CD4-positive, alpha-beta T cell treated with Interleukin-17A for 4 hours (primary cell): ENCODE measurements around the gene C14orf180.

Experiments
- DNase-seq: peaks from one replicate; pipeline ENCODE4 v3.0.0-alpha.2; 2020; ENCODE audit warnings: mixed read lengths

The C14orf180 gene

DNA sequence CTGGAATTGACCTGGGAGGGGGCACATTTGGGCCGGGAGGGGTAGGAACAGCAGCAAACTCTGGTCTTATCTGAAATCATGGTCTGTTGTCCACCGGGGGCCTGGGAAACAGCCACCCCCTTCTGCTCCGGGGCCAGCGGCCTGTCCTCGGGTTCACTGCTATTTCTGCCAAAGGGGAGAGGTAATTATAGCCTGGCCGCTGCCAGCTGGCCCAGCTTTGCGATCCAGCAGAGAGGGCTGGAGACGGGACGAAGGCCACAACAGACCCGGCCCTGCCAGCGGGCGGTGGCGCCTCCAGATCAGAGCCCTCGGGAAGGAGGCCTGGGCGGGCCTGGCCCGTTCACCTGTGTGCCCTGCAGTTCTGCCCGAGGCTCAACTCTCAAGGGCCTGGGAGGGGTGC, at the start of gene C14orf180:
TSS of gene C14orf180 (plus strand) at position 258 of the 400 bp plus-strand sequence. CDS start 6,667 bp downstream, outside the sequence.
- no peak for DNase-seq

DNA sequence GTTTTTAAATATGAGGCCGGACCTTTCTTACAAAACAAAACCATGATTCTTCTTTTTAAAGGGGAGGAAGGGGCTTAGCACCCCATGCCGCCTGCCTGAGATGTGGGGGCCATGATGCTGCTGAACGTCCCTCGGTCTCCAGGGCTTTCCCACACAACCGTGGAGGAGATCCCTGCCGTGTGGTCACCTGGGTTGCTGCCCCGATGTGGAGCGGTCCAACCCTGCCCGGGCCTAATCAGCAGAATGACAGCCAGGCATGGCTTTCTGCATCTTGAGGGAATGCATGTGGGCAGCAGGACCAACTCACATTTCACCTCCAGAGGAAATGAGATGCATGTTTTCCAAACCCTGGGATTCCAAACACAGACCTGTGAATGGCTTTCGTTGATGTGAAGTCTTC, 48.9 kb upstream of the C14orf180 start:
- DNase-seq = no peak

DNA sequence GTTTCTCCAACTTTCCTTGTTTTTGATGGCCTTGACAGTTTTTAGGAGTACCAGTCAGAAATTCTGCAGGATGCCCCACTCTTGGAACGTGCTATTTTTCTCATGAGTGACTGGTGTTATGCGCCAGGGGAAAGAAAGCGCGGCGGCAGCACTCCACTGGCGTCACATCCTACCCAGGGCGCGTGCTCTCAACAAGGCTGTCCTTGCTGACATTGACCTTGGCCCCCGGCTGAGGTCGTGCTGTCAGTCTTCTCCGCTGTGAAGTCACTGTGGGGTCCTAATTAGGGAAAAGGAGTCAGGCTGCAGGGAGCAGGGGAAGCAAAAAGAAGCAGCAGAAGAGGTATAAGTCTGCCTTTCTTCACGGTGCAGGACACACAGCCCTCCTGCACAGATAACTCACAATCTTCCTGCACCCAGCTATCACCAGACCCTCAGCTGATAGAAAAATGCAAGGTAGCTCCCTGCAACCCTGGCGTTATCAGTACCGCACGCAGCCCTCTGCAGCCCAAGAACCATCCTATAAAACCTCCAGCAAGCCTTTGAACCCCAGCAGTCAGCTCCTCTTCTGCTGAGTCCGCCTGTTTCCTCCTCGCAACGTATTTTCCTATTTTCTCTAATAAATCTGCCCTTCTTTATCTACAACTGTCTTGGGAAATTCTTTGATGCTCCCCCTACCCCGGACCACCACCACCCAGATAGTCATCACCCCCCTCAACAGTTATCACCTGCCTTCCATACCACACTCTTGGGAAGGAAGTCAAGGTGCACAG, 48.0 kb upstream of the C14orf180 start:
- DNase-seq = no peak

DNA sequence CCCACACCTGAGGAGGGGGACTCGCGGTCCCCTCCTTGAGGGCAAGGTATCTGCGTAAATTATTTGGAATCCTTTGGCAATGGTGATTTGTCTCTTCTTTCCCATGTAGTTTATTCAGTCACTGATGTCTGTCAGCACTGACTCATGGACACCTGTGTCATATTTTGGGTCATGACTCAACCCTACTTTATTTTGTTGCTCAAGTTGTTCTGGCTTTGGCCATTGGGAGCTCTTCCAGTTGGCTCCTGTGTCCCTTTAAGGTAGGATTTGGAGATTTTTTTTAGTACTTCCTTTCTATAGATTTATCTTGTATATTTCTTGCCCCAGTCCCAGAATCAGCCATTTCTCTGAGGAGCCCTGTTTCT, 47.4 kb upstream of the C14orf180 start:
- DNase-seq = no peak

DNA sequence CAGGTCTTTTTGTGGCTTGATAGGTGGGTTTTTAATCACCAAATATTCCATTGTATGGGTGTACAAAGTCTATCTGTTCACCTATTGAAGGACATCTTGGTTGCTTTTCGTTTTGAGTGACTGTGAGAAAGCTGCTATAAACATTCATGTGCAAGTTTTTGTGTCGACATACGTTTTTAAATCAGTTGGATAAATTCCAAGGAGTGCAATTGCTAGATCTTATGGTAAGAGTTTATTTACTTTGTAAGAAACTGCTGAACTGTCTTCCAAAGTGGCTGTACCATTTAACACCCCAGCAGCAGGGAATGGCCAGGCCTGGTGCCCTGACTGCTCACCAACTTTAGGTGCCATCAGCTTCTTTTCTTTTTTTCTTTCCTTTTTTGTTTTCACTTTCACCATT, 45.5 kb upstream of the C14orf180 start:
- DNase-seq = no peak

DNA sequence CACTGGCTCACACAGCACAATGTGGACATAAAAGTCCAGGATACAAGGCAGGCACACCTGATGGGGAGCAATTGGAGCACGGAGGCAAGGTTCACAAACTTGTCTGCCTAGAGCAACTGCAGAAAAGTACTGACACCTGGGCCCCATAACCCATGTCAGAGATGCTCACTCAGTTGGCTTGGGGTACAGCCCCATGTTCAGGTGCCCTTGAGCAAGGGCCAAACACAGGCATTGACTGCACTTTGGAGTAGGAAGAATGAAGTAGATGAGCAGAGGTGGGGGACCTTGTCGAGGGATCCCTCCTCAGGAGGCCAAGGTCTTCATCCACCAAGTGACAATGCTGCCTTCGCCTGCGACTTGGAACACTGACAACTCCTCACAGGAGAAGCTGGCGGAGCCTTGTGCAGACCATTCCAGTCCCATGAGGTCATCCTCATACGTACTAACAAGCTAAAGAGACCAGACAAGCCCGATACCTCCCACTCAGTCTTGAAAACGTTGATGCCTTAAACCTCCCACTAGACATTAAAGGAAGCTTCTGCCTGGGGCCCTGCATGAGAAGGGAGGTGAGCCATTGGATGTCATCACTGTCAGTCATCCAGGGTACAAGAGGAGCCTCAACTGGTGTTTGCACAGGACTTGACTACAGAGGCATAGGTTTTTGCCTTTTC, 42.5 kb upstream of the C14orf180 start:
- DNase-seq = no peak

DNA sequence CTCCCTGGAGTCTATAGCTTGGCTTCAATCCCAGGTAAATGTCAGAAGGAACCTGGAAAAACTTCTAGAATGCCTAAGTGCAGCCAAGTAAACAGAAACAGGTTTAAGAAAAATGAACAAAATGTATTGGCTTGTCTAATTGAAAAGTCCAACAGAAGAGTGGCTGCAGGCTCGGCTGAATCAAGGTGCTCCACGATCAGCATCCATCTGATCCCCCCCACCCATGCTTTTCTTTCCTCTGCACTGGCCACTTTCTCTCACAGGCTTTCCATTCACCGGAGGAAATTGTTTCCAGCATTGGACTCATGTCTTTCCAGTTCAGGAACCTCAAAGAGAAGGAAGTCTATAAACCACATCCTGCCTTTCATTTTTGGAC, 42.0 kb upstream of the C14orf180 start:
- no peak for DNase-seq

DNA sequence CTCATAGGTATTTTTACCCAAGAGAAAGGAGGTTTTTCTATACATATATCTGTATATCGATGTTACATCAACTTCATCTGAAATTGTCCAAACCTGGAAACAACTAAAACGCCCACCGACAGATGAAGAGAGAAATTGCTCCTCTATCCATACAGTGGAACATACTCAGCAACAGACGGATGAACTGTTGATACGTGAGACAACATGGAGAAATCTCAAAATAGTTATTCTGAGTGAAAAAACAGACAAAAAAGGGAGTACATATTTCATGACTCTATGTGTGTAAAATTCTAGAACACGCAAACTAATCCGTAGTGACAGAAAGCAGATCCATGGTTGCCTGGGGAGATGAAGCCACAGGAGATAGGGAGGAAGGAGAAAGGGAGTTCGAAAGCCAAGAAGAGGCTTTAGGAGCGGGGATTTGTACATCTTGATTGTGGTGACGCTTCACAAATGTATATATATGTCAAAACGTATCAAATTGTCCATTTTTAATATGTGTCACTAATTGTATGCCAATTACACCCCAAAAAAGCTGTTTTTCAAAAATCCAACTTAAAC, 37.6 kb upstream of the C14orf180 start:
- no peak for DNase-seq

DNA sequence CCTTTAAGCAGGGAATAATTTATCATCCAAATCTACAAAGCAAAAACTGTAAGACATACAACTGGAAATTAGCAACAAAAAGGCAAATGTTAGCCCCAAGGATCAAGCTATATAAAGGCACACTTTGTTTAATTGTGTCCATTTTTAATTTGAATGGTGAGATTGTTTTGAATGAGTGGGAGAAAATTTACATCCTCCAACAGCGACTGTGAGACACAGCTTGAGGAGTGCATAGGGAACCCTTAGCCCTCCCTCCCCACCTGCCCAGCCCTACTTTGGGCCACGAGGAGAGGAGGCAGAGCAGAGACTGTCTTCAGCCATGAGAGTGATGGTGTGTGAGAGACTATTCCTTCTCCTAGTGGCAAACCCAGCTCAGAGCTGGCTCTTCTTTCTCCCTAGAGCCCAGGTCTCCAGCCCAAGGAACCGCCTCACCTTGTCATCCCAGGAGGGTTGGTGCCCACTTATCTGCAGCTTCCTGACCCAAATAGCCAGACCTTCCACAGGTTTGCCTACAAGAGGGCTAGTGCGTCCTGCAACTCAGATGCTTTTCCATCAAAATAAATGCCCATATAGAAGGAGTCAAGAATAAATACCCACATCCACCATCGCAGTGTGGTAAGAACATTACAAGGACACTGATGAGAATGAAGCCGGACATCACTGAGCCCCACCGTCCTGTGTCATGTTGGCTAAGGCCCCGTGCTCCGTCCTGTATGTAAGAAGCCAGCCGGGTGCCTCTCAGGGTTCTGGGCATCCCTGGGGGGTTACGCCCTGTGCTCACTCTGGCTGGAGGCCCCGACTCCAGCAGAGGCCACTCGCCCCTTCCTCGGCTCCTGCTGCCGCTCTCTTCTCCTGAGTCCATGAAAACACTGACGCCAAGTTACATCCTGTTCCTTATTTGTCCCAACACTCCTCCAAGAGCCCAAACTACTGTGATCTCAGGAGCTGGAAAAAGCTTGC, 36.4 kb upstream of the C14orf180 start:
- no peak for DNase-seq

DNA sequence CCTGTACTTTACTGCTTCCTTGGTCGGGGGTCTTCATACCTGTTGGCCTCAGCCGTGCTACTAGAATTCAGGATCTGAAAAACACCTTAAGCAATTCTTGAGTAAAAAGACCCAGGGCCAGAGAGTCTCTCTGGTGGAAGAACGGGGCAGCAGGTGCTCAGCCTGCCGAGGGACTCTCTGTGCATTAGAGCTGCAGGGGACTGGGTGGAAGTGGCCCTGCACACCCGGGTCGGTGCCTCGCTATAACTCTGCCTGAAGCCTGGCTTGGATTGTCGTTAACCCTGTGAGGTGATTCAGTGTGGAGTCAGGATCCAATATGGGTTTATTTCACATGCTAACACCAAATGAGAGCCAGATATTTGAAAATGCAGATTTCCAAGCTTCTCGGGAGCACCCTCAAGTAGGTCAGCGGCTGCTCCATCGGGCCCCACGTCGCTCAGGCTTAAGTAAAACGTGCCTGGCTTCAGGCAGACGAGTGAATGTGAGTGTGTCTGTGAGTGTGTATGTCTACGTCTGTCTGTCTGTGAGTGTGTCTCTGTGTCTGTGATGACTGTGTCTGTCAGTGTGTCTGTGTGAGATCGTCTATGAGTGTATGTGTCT, 35.1 kb upstream of the C14orf180 start:
- DNase-seq = no peak

DNA sequence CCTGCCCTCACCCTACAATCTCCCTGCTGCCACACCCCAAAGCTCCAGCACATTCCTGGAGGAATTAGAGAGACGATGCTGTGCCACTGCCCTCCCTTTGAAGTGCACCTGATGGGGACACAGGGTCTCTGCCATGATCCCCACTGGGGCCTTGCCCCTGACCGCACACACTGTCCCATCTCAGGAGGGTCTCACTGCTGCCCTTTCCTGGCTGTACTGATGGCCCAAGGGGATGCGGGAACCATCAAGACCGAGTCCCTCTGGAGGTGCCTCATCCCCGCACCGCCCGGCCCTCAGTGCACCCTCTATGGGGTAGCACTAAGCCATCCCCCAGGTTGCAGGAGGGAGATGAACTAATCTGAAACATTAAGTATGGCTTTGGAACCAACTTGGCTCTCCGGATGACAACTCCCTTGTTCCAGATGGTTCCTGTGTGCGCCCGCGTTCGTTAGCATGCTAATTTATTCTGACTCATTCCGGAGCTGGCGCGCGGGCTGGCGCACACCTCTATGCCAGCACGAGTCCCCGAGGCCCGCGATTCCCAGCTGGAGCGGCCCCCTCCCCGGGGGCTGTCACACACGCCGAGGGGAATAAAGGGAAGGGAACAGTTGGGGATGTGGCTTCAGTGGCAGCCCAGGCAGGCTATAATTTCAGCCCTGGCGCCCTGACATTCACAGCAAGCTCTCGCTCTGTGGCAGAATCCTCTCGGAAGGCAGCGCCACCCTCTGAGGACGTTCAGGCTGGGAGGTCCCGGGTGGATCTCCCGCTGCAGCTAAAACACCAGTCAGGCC, 34.2 kb upstream of the C14orf180 start:
- no peak for DNase-seq

DNA sequence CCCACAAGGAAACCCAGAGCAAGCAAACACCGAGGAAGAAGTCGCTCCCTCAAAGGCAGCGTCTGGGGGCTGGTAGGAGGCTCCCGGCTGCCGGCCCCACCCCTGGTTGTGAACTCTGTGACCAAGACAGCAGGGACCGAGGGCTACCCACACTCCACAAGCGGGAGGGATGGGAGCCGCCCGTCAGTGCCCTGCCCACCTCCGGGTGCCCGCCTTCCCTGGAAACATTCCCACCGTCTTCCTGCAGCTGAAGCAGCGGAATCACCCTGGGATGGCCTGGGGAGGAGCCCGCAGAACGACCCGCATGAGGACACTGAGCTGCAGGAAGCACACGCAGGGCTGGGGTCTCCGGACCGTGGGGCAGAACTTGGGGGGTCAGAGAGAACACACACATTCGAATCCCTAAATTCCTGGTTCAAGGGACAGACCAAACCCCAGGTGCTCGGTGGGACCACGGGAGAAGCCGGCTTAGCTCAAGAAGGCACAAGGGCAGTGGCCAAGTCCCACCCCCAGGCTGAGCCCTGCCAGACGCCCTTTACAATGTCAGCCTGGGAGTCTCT, 33.5 kb upstream of the C14orf180 start:
- DNase-seq = no peak

DNA sequence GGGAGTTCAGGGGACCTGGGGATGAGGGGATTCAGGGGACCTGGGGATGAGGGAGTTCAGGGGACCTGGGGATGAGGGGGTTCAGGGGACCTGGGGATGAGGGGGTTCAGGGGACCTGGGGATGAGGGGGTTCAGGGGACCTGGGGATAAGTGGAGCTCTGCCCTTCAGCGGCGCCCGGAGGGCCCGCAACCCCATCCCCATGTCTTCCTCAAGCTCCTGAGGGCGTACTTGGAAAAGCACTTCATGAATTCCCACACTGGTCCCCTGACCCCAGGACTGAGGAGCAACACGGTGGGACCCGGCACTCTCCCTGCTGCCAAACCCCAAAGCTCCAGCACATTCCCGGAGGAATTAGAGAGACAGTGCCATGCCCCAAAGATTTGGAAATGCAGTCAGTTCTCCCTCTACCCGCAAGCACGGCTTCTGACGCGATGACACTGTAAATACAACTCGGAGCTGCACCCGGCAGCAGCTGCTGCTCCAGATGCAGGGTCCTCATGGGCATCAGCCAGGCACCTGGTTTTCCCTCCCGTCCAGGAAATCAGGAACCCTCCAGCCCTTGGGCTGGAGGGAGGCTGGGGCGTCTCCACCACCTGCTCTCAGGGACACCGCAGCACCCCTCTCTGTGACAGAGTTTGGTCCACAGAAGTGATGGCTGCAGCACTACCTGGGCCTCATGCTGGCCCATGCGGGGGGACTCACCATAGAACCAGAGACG, 32.8 kb upstream of the C14orf180 start:
- no peak for DNase-seq

DNA sequence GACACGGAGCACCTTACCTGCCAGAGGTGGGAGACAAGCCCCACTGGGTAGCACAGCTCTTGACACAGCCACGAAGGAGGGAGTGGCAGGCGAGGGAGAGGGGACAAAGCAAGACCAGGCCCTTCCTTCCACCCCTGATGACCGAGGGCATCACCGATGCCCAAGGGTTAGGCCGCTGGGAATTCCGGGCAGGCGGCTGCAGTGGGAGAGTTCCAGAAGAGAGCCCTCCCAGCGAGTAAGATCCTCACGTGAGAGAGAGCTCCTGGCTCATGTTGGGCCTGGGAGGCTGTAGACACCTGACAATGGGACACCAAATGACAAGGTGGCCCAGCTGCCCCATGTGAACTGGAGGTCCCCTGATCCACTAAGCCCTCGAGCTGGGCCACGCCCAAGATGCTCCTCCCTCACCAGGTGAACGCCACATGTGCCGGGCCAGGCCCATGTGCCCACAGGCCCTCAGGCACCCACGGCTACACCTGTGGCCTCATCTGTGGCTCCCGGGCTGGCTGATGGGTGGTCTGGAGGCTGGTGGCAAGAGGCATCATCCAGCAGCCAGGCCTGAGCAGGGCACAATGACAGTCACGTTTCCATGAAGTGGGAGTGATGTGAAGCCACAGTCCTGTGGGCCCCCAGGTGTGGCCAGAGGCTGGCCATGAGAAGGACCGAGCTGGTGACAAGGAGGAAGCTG, 32.1 kb upstream of the C14orf180 start:
- no peak for DNase-seq

DNA sequence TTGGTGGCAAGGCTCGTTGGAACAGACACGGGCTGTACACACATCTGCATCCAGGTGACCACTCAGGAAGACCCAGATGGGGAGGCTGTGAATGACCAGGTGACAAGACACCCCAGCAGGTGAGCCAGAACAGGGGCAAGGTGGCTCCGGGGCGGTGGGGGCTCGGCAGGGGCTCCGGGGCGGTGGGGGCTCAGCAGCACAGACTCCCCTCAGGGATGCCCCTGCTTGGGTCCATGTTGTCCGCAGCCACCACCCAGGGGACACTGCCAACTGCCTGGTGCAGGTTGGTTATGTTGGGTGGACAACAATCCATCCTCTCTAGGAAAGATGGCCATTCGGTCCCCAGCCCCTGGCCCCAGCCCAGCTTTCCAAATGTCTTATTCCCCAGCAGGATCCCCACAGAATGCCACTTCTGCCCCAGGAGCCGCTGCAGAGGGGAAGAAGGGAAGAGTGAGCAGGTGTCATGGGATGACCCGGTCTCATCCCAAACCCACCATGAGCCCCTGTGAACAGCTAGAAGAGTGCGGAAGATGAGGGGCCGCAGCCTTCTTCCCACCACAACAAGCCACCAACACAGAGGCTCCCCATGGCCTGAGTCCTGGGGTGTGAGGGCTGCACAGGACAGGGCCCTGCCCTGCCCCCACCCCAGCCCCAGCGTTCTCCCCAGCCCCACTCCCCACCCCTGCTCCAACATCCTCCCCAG, 31.4 kb upstream of the C14orf180 start:
- DNase-seq = no peak

DNA sequence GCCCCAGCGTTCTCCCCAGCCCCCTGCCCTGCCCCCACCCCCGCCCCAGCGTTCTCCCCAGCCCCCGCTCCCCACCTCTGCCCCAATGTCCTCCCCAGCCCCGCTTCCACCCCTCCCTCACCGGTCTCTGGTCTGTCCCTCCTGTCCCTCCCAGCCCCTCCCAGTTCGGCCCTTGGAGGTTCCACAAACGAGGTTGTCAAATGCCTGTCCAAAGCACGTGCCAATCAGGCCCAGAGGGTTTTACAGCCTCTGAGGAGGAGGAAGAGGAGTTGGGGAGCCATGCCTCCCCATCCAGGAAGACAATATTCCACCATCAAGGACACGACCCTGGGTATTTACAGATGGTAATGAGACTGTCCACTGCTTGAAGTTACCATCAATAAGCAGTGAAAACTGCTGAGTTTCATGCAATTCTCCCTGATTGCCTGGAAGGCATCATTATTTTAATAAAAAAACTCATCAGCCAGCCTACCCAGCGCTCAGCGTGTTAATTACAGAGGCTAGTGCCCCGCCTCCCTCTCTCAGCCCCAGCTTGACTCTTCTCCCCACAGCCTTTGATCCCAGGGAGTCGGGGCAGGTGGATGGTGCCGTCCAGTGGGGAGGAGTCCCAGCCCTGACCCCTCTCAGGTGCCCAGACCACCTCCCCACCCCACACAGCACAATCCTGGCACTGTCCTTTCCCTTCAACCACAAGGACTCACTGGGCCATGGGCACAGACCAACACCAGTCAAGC, 30.6 kb upstream of the C14orf180 start:
- DNase-seq = no peak

DNA sequence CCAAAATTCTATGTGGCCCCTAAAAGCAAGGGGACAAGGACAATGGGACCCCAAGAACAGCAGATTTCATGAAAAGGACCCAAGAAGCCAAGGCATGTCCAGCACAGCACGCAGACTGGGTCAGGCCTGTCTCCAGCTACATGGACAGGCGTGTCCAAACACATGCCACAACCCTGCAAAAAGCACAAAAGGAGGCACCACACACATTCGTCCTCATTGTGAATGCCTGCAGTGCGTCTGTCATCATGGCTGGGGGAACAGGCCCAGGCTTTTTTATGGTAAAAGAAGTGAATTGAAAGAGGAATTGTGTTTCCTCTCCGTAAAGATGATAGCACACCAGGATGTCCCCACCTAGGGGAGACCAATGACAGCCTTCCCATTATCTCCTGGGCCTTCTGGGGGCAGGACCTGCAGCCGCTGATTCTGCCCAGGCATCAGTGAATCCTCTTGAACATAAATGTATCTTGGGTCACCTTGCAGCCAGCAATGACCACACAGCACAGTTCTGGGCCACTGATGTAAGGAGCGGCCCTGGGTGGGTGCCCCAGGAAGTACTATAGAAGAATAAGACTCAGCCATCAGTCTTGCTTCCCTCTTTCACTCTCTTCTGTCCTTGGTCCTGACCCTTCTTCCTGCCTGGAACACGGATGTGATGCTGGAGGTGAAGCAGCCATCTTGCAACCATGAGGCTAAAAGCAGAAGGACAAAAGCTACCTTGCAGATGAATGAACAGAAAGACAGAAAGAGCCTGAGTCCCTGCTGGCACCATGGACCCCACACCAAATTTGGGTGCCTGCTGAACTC, 29.8 kb upstream of the C14orf180 start:
- DNase-seq = no peak

DNA sequence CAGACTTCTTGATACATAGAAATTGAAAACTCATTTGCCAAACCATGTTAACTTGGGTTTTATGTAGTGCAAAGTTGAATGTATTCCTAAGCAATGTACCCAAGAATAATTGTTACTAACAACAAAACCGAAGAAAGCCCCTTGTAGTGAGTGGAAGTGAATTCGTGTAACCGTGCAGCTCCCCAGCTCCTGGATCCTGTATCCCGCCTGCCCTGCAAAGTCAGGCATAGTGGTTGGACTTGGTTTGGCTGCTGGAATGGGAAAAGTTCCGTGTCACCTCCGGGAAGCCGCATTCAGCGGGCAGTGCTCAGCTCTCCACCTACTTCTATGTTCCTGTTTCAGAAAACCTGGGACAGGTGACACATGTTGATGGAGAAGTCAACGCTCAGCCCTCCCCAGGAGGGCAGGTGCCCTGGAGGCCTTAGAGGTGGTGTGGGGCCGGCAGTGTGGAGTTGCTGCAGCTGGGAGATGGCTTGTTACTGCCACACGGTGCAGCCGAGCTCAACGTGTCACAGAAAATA, 29.2 kb upstream of the C14orf180 start:
- DNase-seq = no peak
